Central memory CD8-positive, alpha-beta T cell (primary cell): ENCODE data around the gene TAS1R1.

Experiments used
- ATAC-seq: fragments of 150-1000 bp; cut with Tn5 transposase; replicated peaks from 2 replicates; pipeline ENCODE4 v1.10.0; 2022; ENCODE audit warnings: mild to moderate bottlenecking, moderate FRiP score, moderate number of reproducible peaks; ENCODE audit not compliant: poor library complexity, severe bottlenecking; ENCODE audit errors: extremely low read depth
- DNase-seq, 2 donors: peaks; one replicate each; pipeline ENCODE4 v3.0.0; 2021; ENCODE audit warnings: low spot score in 2 of 2
- H3K27ac Mint-ChIP-seq: one replicate; pipeline ENCODE4 v1.8.0; 2022; ENCODE audit warnings: low read depth, mild to moderate bottlenecking, moderate library complexity, mixed read lengths
- H3K27me3 Mint-ChIP-seq: one replicate; pipeline ENCODE4 v1.8.0; 2022; ENCODE audit warnings: mixed read lengths
- H3K36me3 Mint-ChIP-seq: one replicate; pipeline ENCODE4 v1.8.0; 2022; ENCODE audit warnings: mild to moderate bottlenecking, moderate library complexity, mixed read lengths; ENCODE audit not compliant: insufficient read depth
- H3K4me1 Mint-ChIP-seq: one replicate; pipeline ENCODE4 v1.8.0; 2022; ENCODE audit warnings: mixed read lengths
- H3K4me3 Mint-ChIP-seq: one replicate; pipeline ENCODE4 v1.8.0; 2022; ENCODE audit warnings: mild to moderate bottlenecking, moderate library complexity, mixed read lengths
- H3K9me3 Mint-ChIP-seq: one replicate; pipeline ENCODE4 v1.8.0; 2022; ENCODE audit warnings: mixed read lengths

The TAS1R1 gene

GRCh38 chr1:6511561-6512244 lies 43.4 kb upstream of the TAS1R1 start:
- Mint-ChIP-seq H3K36me3 (no peaks in the 10 kb centered on the region), H3K4me1 (no peaks in the 10 kb centered on the region), H3K4me3 (no peak overlapping the region), H3K27me3 (peaks cover 5% of the 10 kb centered on the region), H3K9me3 (no peaks in the 10 kb centered on the region), H3K27ac (no peak overlapping the region)
- DNase-seq (no peak), ATAC-seq (no peak)

- Mint-ChIP-seq H3K4me3 (no peak overlapping the region), H3K9me3 (no peaks in the 10 kb centered on the region), H3K4me1 (no peaks in the 10 kb centered on the region), H3K36me3 (no peaks in the 10 kb centered on the region), H3K27ac (no peak overlapping the region), H3K27me3 (no peaks in the 10 kb centered on the region)
- ATAC-seq (no peak), DNase-seq (no peak)
Measured at GRCh38 chr1:6512245-6512907, 42.7 kb upstream of the TAS1R1 start.

GRCh38 chr1:6512908-6513280 lies 42.2 kb upstream of the TAS1R1 start:
- no peaks in the 10 kb centered on the region for H3K36me3 Mint-ChIP-seq
- DNase-seq (no peak), ATAC-seq (no peak)
- no peaks in the 10 kb centered on the region for H3K9me3 Mint-ChIP-seq
- H3K4me1 Mint-ChIP-seq, result no peaks in the 10 kb centered on the region
- no peaks in the 10 kb centered on the region for H3K27me3 Mint-ChIP-seq
- H3K4me3 Mint-ChIP-seq, result no peak overlapping the region
- no peak overlapping the region for H3K27ac Mint-ChIP-seq

GRCh38 chr1:6513320-6513801 lies 41.7 kb upstream of the TAS1R1 start:
- Mint-ChIP-seq H3K36me3 (no peaks in the 10 kb centered on the region), H3K27me3 (no peaks in the 10 kb centered on the region), H3K9me3 (no peaks in the 10 kb centered on the region), H3K4me3 (no peak overlapping the region), H3K27ac (no peak overlapping the region), H3K4me1 (no peaks in the 10 kb centered on the region)
- ATAC-seq (no peak), DNase-seq (no peak)

- DNase-seq (no peak), ATAC-seq (no peak)
- no peaks in the 10 kb centered on the region for H3K9me3 Mint-ChIP-seq
- no peak overlapping the region for H3K27ac Mint-ChIP-seq
- H3K36me3 Mint-ChIP-seq, result peaks cover under 1% of the 10 kb centered on the region
- no peaks in the 10 kb centered on the region for H3K4me1 Mint-ChIP-seq
- H3K27me3 Mint-ChIP-seq, result no peaks in the 10 kb centered on the region
- H3K4me3 Mint-ChIP-seq, result no peak overlapping the region
Measured at GRCh38 chr1:6515771-6516170, 39.3 kb upstream of the TAS1R1 start.

- Mint-ChIP-seq H3K4me1 (no peaks in the 10 kb centered on the region), H3K27ac (no peak overlapping the region), H3K36me3 (peaks cover 2% of the 10 kb centered on the region), H3K4me3 (no peak overlapping the region), H3K27me3 (no peaks in the 10 kb centered on the region), H3K9me3 (no peaks in the 10 kb centered on the region)
- DNase-seq (no peak), ATAC-seq (no peak)
Measured at GRCh38 chr1:6517435-6517851, 37.7 kb upstream of the TAS1R1 start.

- Mint-ChIP-seq H3K4me1 (no peaks in the 10 kb centered on the region), H3K27me3 (no peaks in the 10 kb centered on the region), H3K9me3 (no peaks in the 10 kb centered on the region), H3K27ac (no peak overlapping the region), H3K36me3 (peaks cover 7% of the 10 kb centered on the region), H3K4me3 (no peak overlapping the region)
- ATAC-seq (no peak), DNase-seq (no peak)
Measured at GRCh38 chr1:6519491-6519934, 35.6 kb upstream of the TAS1R1 start.

- Mint-ChIP-seq H3K4me1 (no peaks in the 10 kb centered on the region), H3K9me3 (no peaks in the 10 kb centered on the region), H3K27ac (no peak overlapping the region), H3K36me3 (peaks cover 9% of the 10 kb centered on the region), H3K27me3 (no peaks in the 10 kb centered on the region), H3K4me3 (no peak overlapping the region)
- DNase-seq (no peak), ATAC-seq (no peak)
Measured at GRCh38 chr1:6519935-6520671, 35.0 kb upstream of the TAS1R1 start.

- Mint-ChIP-seq H3K4me1 (no peaks in the 10 kb centered on the region), H3K27me3 (no peaks in the 10 kb centered on the region), H3K27ac (no peak overlapping the region), H3K4me3 (no peak overlapping the region), H3K36me3 (peaks cover 17% of the 10 kb centered on the region), H3K9me3 (no peaks in the 10 kb centered on the region)
- DNase-seq, result no peak
- ATAC-seq, result no peak
Measured at GRCh38 chr1:6521536-6521935, 33.6 kb upstream of the TAS1R1 start.

GRCh38 chr1:6523566-6523965 lies 31.5 kb upstream of the TAS1R1 start:
- Mint-ChIP-seq H3K9me3 (no peaks in the 10 kb centered on the region), H3K4me3 (no peak overlapping the region), H3K36me3 (peaks cover 34% of the 10 kb centered on the region), H3K27ac (no peak overlapping the region), H3K4me1 (no peaks in the 10 kb centered on the region), H3K27me3 (no peaks in the 10 kb centered on the region)
- ATAC-seq, result no peak
- no peak for DNase-seq

GRCh38 chr1:6526316-6526715 lies 28.8 kb upstream of the TAS1R1 start:
- DNase-seq, result no peak
- Mint-ChIP-seq H3K4me1 (no peaks in the 10 kb centered on the region), H3K9me3 (no peaks in the 10 kb centered on the region), H3K4me3 (no peak overlapping the region), H3K36me3 (peaks cover 46% of the 10 kb centered on the region), H3K27ac (no peak overlapping the region), H3K27me3 (no peaks in the 10 kb centered on the region)
- ATAC-seq, result no peak

GRCh38 chr1:6528492-6528891 lies 26.6 kb upstream of the TAS1R1 start:
- Mint-ChIP-seq H3K4me1 (no peaks in the 10 kb centered on the region), H3K4me3 (no peak overlapping the region), H3K36me3 (peaks cover 64% of the 10 kb centered on the region), H3K27ac (no peak overlapping the region), H3K9me3 (no peaks in the 10 kb centered on the region), H3K27me3 (no peaks in the 10 kb centered on the region)
- DNase-seq (no peak), ATAC-seq (no peak)
